Panc1 (cell line): ENCODE data around the gene AHCY. TPM values are rescaled to one million over a fixed set of nuclear protein-coding genes. Genes with fewer than 3 reads are reported as not detected.

Experiments
- ATAC-seq: fragments of 200-7000 bp; cut with Tn5 transposase; 2 replicates; pipeline ENCODE4 v1.9.1; 2020; ENCODE audit warnings: mild to moderate bottlenecking, moderate library complexity
- BruUV-seq: library from RNA; stranded (reverse); fragments of 400-500 nt; replicated peaks from 2 replicates; lab custom pipeline; 2021; lab: Mats Ljungman, UMichigan
- CTCF ChIA-PET: fragments of 300-600 bp; sonication (Branson Sonifier 250); formaldehyde crosslinking; loops from one replicate; lab custom pipeline; 2022; ENCODE audit warnings: antibody characterized with exemption; lab: Charles Lee
- POLR2A ChIA-PET: fragments of 300-600 bp; sonication (Branson Sonifier 250); formaldehyde crosslinking; loops from one replicate; lab custom pipeline; 2022; ENCODE audit warnings: antibody characterized with exemption; lab: Charles Lee
- DNase-seq: peaks from one replicate; pipeline ENCODE4 v3.0.0-alpha.2; 2010; ENCODE audit warnings: low read depth, low spot score
- H3K27ac ChIP-seq: 2 replicates; pipeline ENCODE4 v1.5.1; 2011; ENCODE audit warnings: mild to moderate bottlenecking, low read length, inconsistent platforms
- H3K27me3 ChIP-seq: fragments of 200-500 bp; sonication (Bioruptor generic); 2 replicates; pipeline ENCODE4 v1.6.0; 2014; ENCODE audit warnings: low read length, inconsistent platforms; ENCODE audit not compliant: control insufficient read depth, insufficient read depth
- H3K36me3 ChIP-seq: fragments of 200-500 bp; sonication (Bioruptor generic); 2 replicates; pipeline ENCODE4 v1.5.1; 2014; ENCODE audit warnings: inconsistent platforms, mild to moderate bottlenecking, low read length, moderate library complexity; ENCODE audit not compliant: control insufficient read depth, insufficient read depth
- H3K4me1 ChIP-seq: 2 replicates; pipeline ENCODE4 v1.5.1; 2011; ENCODE audit warnings: inconsistent platforms, mild to moderate bottlenecking, low read length, moderate library complexity; ENCODE audit not compliant: control insufficient read depth, insufficient read depth
- H3K4me3 ChIP-seq, 2 experiments: 2 replicates each; pipeline ENCODE4 v1.5.1; 2011 to 2012; ENCODE audit warnings: low read depth in 2 of 2, low read length in 2 of 2, mild to moderate bottlenecking in 2 of 2, inconsistent platforms in 1 of 2, moderate library complexity in 1 of 2
- H3K9me3 ChIP-seq: fragments of 200-500 bp; sonication (Bioruptor generic); 2 replicates; pipeline ENCODE4 v1.5.1; 2014; ENCODE audit warnings: low read depth, mild to moderate bottlenecking, inconsistent platforms, low read length, moderate library complexity; ENCODE audit not compliant: control insufficient read depth, insufficient read depth
- CTCF ChIP-seq: fragments of 450-650 bp; IDR thresholded peaks from 2 replicates; pipeline ENCODE4 v1.5.1; 2017; ENCODE audit warnings: mild to moderate bottlenecking
- POLR2AphosphoS5 ChIP-seq: IDR thresholded peaks from 2 replicates; pipeline ENCODE4 v1.6.1; 2012; ENCODE audit warnings: mild to moderate bottlenecking, low read depth, low read length, moderate library complexity
- REST ChIP-seq, 2 experiments: IDR thresholded peaks; 2 replicates each; pipeline ENCODE4 v1.6.1; 2011 to 2012; ENCODE audit warnings: low read depth in 2 of 2, control low read depth in 1 of 2, low read length in 1 of 2, mild to moderate bottlenecking in 1 of 2, moderate library complexity in 1 of 2; ENCODE audit not compliant: insufficient read depth in 1 of 2
- SIN3A ChIP-seq: IDR thresholded peaks from 2 replicates; pipeline ENCODE4 v1.6.1; 2012; ENCODE audit warnings: low read depth, mild to moderate bottlenecking, low read length, moderate library complexity, borderline replicate concordance; ENCODE audit not compliant: insufficient read depth
- TCF7L2 ChIP-seq: IDR thresholded peaks from 2 replicates; pipeline ENCODE4 v1.6.1; 2011; ENCODE audit warnings: mild to moderate bottlenecking, low read depth, low read length, inconsistent platforms
- in situ Hi-C: cut with HindIII; loops from 2 replicates; pipeline ENCODE4 v1.10.0; 2016; ENCODE audit warnings: low sequenced_read_pairs, low pct_unique_long_range_greater_than_20kb
- intact Hi-C: fragments of 100-400 bp; cut with micrococcal nuclease; formaldehyde crosslinking; loops from one replicate; pipeline ENCODE4 v1.10.0; 2022; ENCODE audit not compliant: unreplicated experiment
- total RNA-seq: library from RNA; stranded (reverse); gene quantifications from one replicate; pipeline ENCODE4 v1.2.1, GENCODE V29; 2021; ENCODE audit not compliant: unreplicated experiment

Gene AHCY
- total RNA-seq, 1 experiment from 2014 or later, result 171 TPM

- intact Hi-C loops (no loop called here), in situ Hi-C loops (no loop called here)
- DNase-seq (no peak), ATAC-seq (no peak)
- Histone ChIP-seq H3K36me3 (no peaks in the 10 kb centered on the region), H3K4me1 (no peaks in the 10 kb centered on the region), H3K27me3 (no peaks in the 10 kb centered on the region; the same call in 1 of the 2 replicates), H3K27ac (no peak overlapping the region), H3K4me3 (no peak overlapping the region), H3K9me3 (no peaks in the 10 kb centered on the region)
- no peak for TF ChIP-seq TCF7L2
- no peak for TF ChIP-seq REST (IDR thresholded peaks at IDR 0.05; ENCODE audit: insufficient read depth in 1 of 2, low read depth in 2 of 2, low read length in 1 of 2)
- TF ChIP-seq CTCF, result no peak
- no peak for TF ChIP-seq POLR2AphosphoS5
- no peak for TF ChIP-seq SIN3A
- BruUV-seq, result no TSS peak
- ChIA-PET CTCF (no interaction called here), POLR2A (no interaction called here)
Observed at GRCh38 chr20:34231634-34232033, 71.5 kb downstream of the AHCY start.

Other genes with a start within 250 kb of the AHCY start
- gene EIF2S2, start 191.1 kb downstream of the AHCY start, total RNA-seq, result 82.0 TPM
- gene ASIP, start 61.9 kb downstream of the AHCY start, total RNA-seq, result not detected
- 63.9 TPM for gene ITCH, start 59.9 kb upstream of the AHCY start, total RNA-seq
- gene DYNLRB1, start 213.1 kb upstream of the AHCY start, total RNA-seq, result 155 TPM